K562 (cell line): Measurements from ENCODE around the gene M6PR. TPM values are rescaled to one million over a fixed set of nuclear protein-coding genes. Genes with fewer than 3 reads are reported as not detected.

Experiments
- BRD9 ChIP-seq: fragments of 450-650 bp; IDR thresholded peaks from 2 replicates; pipeline ENCODE4 v1.6.1; 2018; ENCODE audit warnings: low read depth; ENCODE audit not compliant: partially characterized antibody
- CGGBP1 ChIP-seq: fragments of 250-450 bp; sonication (Bioruptor Pico); IDR thresholded peaks from 2 replicates; pipeline ENCODE4 v1.9.0; 2021; ENCODE audit warnings: mild to moderate bottlenecking
- DIDO1 ChIP-seq: fragments of 450-650 bp; IDR thresholded peaks from 2 replicates; pipeline ENCODE4 v1.6.1; 2016; ENCODE audit warnings: low read depth, missing biosample characterization, missing genetic modification characterization
- E2F1 ChIP-seq: sonication (generic); formaldehyde crosslinking; IDR thresholded peaks from 2 replicates; pipeline ENCODE4 v1.8.1; 2023; ENCODE audit warnings: mild to moderate bottlenecking, missing genetic modification reagents, moderate library complexity
- HDAC6 ChIP-seq: IDR thresholded peaks from 2 replicates; pipeline ENCODE4 v1.6.1; 2012; ENCODE audit warnings: low read depth, mild to moderate bottlenecking, control low read depth, inconsistent platforms, low read length, moderate library complexity
- ID3 ChIP-seq, 2 experiments: fragments of 250-450 bp in 1 of 2; fragments of 450-650 bp in 1 of 2; sonication (Bioruptor Pico) in 1 of 2; IDR thresholded peaks; 2 replicates each; pipeline versions ENCODE4 v1.6.1 to v1.8.0; 2016 to 2021; ENCODE audit warnings: mild to moderate bottlenecking in 2 of 2, moderate library complexity in 2 of 2, missing compliant biosample characterization in 1 of 2, missing genetic modification characterization in 1 of 2
- PRMT5 ChIP-seq: sonication (generic); formaldehyde crosslinking; IDR thresholded peaks from 2 replicates; pipeline ENCODE4 v1.5.0; 2020; ENCODE audit warnings: missing genetic modification reagents
- SNRNP70 ChIP-seq: fragments of 200-400 bp; formaldehyde crosslinking; optimal IDR thresholded peaks from 2 replicates; pipeline ENCODE3; 2017; ENCODE audit warnings: low read depth, low read length
- ZFPM2 ChIP-seq: fragments of 250-450 bp; sonication (Bioruptor Pico); IDR thresholded peaks from 2 replicates; pipeline ENCODE4 v1.5.1; 2022; ENCODE audit warnings: mild to moderate bottlenecking
- ZNF224 ChIP-seq: sonication (generic); formaldehyde crosslinking; IDR thresholded peaks from 2 replicates; pipeline ENCODE4 v1.8.0; 2022; ENCODE audit warnings: mild to moderate bottlenecking, missing genetic modification reagents
- ZNF318 ChIP-seq, 2 experiments: fragments of 450-650 bp; IDR thresholded peaks; 2 replicates each; pipeline ENCODE4 v1.6.1; 2016; ENCODE audit warnings: mild to moderate bottlenecking in 2 of 2, borderline replicate concordance in 1 of 2, low read depth in 1 of 2, moderate library complexity in 1 of 2
- ZNF444 ChIP-seq: fragments of 250-450 bp; sonication (Bioruptor Pico); IDR thresholded peaks from 2 replicates; pipeline ENCODE4 v1.4.0; 2020; ENCODE audit warnings: mild to moderate bottlenecking, moderate library complexity
- ZNF449 ChIP-seq: fragments of 250-450 bp; sonication (Bioruptor Pico); IDR thresholded peaks from 2 replicates; pipeline ENCODE4 v1.8.0; 2022; ENCODE audit warnings: moderate library complexity, mild to moderate bottlenecking, inconsistent platforms
- ZNF695 ChIP-seq: fragments of 450-650 bp; formaldehyde crosslinking; IDR thresholded peaks from 2 replicates; pipeline ENCODE4 v1.4.0; 2020; ENCODE audit warnings: mild to moderate bottlenecking, moderate library complexity
- polyA plus RNA-seq, 8 experiments: library from polyadenylated mRNA; depleted of rRNA in 4 of 8; stranded (reverse) in 5 of 8; unstranded in 3 of 8; fragments of >200 nt; fragmentation: Nextera tagmentation in 2 of 8; fragmentation: Illumina TruSeq in 1 of 8; extraction: Ambion mirVana in 2 of 8; extraction: Trizol in 1 of 8; gene quantifications; 2 replicates each; pipeline versions ENCODE4 v1.2.1 to v1.2.3, GENCODE V29; 2011 to 2014; ENCODE audit warnings: inconsistent platforms in 1 of 8, missing spikeins in 1 of 8
- total RNA-seq, 7 experiments: library from RNA; depleted of rRNA in 6 of 7; stranded (reverse); fragments of >200 nt in 6 of 7; fragmentation: Illumina TruSeq in 2 of 7; extraction: Trizol in 2 of 7; gene quantifications; 2 replicates each; pipeline versions ENCODE4 v1.2.1 to v1.2.3, GENCODE V29; 2011 to 2021; ENCODE audit warnings: low replicate concordance in 1 of 7

The M6PR gene
- total and polyA plus RNA-seq, 9 of the 15 experiments (the other 6 are each of a cell fraction or from before 2014, with no cell fraction given) = 78.6 to 159 (median 112) TPM

- TF ChIP-seq ZNF318 (IDR thresholded peaks at IDR 0.05; ENCODE audit: borderline replicate concordance in 1 of 2, low read depth in 1 of 2) (no peak), ZNF695 (CRISPR knock-in tag) (no peak), ZNF444 (no peak), ZFPM2 (no peak), E2F1 (CRISPR knock-in tag) (no peak), CGGBP1 (no peak), DIDO1 (no peak; the same call in 1 of the 2 replicates), HDAC6 (no peak), SNRNP70 (no peak), ID3 (CRISPR knock-in tag; IDR thresholded peaks at IDR 0.05) (no peak), ID3 (tag; IDR thresholded peaks at IDR 0.05) (no peak), ZNF224 (no peak), ZNF449 (CRISPR knock-in tag) (no peak), BRD9 (no peak), PRMT5 (CRISPR knock-in tag) (no peak)
These were observed at the start of gene M6PR (continued) for GRCh38 chr12:8949342-8950220.
